Measurements from ENCODE around the gene HADHB.

Gene HADHB

DNA sequence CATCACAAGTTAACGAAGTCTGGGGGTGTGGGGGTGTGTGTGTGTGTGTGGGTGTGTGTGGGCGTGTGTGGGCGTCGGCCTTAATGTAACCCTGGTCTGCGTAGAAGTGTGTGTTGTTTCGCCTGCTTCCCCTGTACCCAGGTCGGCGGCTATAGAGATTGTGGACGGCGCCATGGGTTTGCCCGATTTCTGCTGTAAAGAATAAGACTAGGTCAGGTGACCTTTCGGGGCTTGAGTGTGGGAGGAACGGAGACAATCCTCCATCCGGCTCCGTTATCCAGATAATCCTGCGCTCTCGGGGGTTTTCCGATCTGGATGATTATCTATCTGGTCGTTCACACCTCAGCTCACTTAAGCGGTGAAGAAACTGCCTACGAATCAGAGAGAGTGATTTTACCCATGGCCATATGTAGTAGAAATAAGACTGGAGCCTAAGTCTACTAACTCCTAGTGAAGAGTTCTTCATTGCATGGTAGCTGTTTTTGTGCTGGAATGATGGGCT lies 543 bp downstream of the HADHB start:
- Histone ChIP-seq H3K36me3 (ENCODE audit: control insufficient read depth, low read length) (peaks cover 9% of the 10 kb centered on the region; the same call in 1 of the 2 replicates), H3K4me3 (ENCODE audit: low read length) (peak overlapping the region; percentile 92), H3K4me2 (ENCODE audit: low read length) (peak overlapping the region; percentile 88), H3K9me2 (replicated peaks; ENCODE audit: control insufficient read depth, low read length) (no peaks in the 10 kb centered on the region), H3K4me1 (ENCODE audit: control insufficient read depth, low read length) (peaks cover 44% of the 10 kb centered on the region), H3K9me3 (ENCODE audit: control insufficient read depth, insufficient read depth, low read length) (no peaks in the 10 kb centered on the region), H3K27ac (ENCODE audit: low read depth, low read length) (peak overlapping the region; percentile 62), H3F3A (ENCODE audit: control insufficient read depth, insufficient read depth) (no peaks in the 10 kb centered on the region; the same call in 1 of the 2 replicates), H3K27me3 (ENCODE audit: control insufficient read depth, low read length) (no peaks in the 10 kb centered on the region), H3K79me2 (ENCODE audit: control insufficient read depth, low read length) (peaks cover 99% of the 10 kb centered on the region), H4K20me1 (ENCODE audit: control insufficient read depth, insufficient read depth, low read depth, low read length) (no peaks in the 10 kb centered on the region; the same call in 1 of the 2 replicates)
- TF ChIP-seq, protein P1, sequence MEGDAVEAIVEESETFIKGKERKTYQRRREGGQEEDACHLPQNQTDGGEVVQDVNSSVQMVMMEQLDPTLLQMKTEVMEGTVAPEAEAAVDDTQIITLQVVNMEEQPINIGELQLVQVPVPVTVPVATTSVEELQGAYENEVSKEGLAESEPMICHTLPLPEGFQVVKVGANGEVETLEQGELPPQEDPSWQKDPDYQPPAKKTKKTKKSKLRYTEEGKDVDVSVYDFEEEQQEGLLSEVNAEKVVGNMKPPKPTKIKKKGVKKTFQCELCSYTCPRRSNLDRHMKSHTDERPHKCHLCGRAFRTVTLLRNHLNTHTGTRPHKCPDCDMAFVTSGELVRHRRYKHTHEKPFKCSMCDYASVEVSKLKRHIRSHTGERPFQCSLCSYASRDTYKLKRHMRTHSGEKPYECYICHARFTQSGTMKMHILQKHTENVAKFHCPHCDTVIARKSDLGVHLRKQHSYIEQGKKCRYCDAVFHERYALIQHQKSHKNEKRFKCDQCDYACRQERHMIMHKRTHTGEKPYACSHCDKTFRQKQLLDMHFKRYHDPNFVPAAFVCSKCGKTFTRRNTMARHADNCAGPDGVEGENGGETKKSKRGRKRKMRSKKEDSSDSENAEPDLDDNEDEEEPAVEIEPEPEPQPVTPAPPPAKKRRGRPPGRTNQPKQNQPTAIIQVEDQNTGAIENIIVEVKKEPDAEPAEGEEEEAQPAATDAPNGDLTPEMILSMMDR (IDR thresholded peaks at IDR 0.05; ENCODE audit: low read depth, low read length, poor library complexity, severe bottlenecking), result no peak
- no peak for TF ChIP-seq EZH2phosphoT487 (IDR thresholded peaks at IDR 0.05; ENCODE audit: borderline replicate concordance, low read length)

DNA sequence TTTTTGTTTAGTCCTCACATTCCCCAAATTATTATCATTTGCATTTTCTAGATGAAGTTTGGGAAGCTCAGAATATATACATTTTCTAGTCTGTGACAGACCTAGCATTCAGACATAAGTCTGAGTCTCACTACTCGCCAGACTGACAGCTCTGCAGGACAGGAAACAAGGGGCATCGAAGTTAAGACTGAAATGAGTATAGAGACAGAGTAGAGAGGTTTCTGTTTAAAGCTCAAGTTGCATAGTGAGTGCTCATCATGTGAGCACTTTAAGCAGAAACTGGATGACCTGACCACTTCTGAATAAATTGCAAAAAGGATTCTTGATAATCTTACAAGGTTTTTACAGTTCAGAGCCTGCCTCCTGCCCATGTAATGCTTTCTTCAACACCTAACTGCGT lies 1.1 kb downstream of the HADHB start:
- peaks cover 97% of the 10 kb centered on the region for H3K79me2 ChIP-seq (ENCODE audit: control insufficient read depth, low read length)
- H3F3A ChIP-seq (ENCODE audit: control insufficient read depth, insufficient read depth), result no peaks in the 10 kb centered on the region; the same call in 1 of the 2 replicates
- peaks cover 7% of the 10 kb centered on the region; the same call in 1 of the 2 replicates for H3K36me3 ChIP-seq (ENCODE audit: control insufficient read depth, low read length)
- peaks cover 40% of the 10 kb centered on the region for H3K4me1 ChIP-seq (ENCODE audit: control insufficient read depth, low read length)
- no peaks in the 10 kb centered on the region for H3K27me3 ChIP-seq (ENCODE audit: control insufficient read depth, low read length)
- no peaks in the 10 kb centered on the region for H3K9me2 ChIP-seq (replicated peaks; ENCODE audit: control insufficient read depth, low read length)
- no peaks in the 10 kb centered on the region for H4K20me1 ChIP-seq (ENCODE audit: control insufficient read depth, insufficient read depth, low read depth, low read length)
- peak overlapping the region; percentile 88 for H3K4me2 ChIP-seq (ENCODE audit: low read length)
- peak overlapping the region; percentile 92 for H3K4me3 ChIP-seq (ENCODE audit: low read length)
- H3K27ac ChIP-seq (ENCODE audit: low read depth, low read length), result no peak overlapping the region
- no peak for TF ChIP-seq EZH2phosphoT487 (IDR thresholded peaks at IDR 0.05; ENCODE audit: borderline replicate concordance, low read length)
- TF ChIP-seq, protein P1 (IDR thresholded peaks at IDR 0.05; ENCODE audit: low read depth, low read length, poor library complexity, severe bottlenecking), result no peak
- H3K9me3 ChIP-seq (ENCODE audit: control insufficient read depth, insufficient read depth, low read length), result no peaks in the 10 kb centered on the region

DNA sequence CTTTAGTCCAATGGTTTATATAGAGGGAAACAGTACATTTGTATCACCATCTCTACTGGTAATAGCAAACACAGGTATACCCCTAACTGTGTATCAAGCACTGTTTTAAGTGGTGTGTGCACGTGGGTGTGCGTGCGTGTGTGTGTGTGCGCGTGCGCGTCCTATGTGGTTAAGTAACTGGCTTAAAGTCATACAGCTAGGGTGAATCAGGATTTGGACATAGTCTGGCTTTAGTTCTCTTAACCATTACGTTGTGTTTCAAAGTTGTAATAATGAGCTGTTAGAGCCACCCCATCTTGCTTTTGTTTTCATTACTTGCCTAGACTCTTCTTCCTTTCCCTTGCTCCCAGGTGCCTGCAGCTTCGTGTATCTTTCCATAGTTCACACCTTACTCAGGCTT lies 2.1 kb downstream of the HADHB start:
- TF ChIP-seq EZH2phosphoT487 (IDR thresholded peaks at IDR 0.05; ENCODE audit: borderline replicate concordance, low read length), result no peak
- TF ChIP-seq, protein P1 (IDR thresholded peaks at IDR 0.05; ENCODE audit: low read depth, low read length, poor library complexity, severe bottlenecking), result no peak
- peaks cover 30% of the 10 kb centered on the region for H3K4me1 ChIP-seq (ENCODE audit: control insufficient read depth, low read length)
- H3K27me3 ChIP-seq (ENCODE audit: control insufficient read depth, low read length), result no peaks in the 10 kb centered on the region
- H3K4me2 ChIP-seq (ENCODE audit: low read length), result peak overlapping the region; percentile 88
- H4K20me1 ChIP-seq (ENCODE audit: control insufficient read depth, insufficient read depth, low read depth, low read length), result no peaks in the 10 kb centered on the region
- no peaks in the 10 kb centered on the region; the same call in 1 of the 2 replicates for H3F3A ChIP-seq (ENCODE audit: control insufficient read depth, insufficient read depth)
- peaks cover 97% of the 10 kb centered on the region for H3K79me2 ChIP-seq (ENCODE audit: control insufficient read depth, low read length)
- no peaks in the 10 kb centered on the region for H3K9me2 ChIP-seq (replicated peaks; ENCODE audit: control insufficient read depth, low read length)
- H3K4me3 ChIP-seq (ENCODE audit: low read length), result 0 out of 2 replicates have a peak overlapping the region, but pooled peaks have one; percentile 14
- H3K9me3 ChIP-seq (ENCODE audit: control insufficient read depth, insufficient read depth, low read length), result no peaks in the 10 kb centered on the region
- H3K36me3 ChIP-seq (ENCODE audit: control insufficient read depth, low read length), result peaks cover 6% of the 10 kb centered on the region; the same call in 1 of the 2 replicates
- H3K27ac ChIP-seq (ENCODE audit: low read depth, low read length), result no peak overlapping the region
